K562 (cell line): ENCODE data around the gene STRIP1. TPM values are rescaled to one million over a fixed set of nuclear protein-coding genes. Genes with fewer than 3 reads are reported as not detected.

Experiments
- CREB3L1 ChIP-seq: fragments of 450-650 bp; IDR thresholded peaks from 2 replicates; pipeline ENCODE4 v1.6.1; 2014; ENCODE audit warnings: low read depth, mild to moderate bottlenecking, moderate library complexity, borderline replicate concordance
- KLF13 ChIP-seq: fragments of 450-650 bp; IDR thresholded peaks from 2 replicates; pipeline ENCODE4 v1.6.1; 2016; ENCODE audit warnings: missing genetic modification characterization, low read depth, mild to moderate bottlenecking, missing compliant biosample characterization, moderate library complexity, borderline replicate concordance
- MEF2A ChIP-seq: IDR thresholded peaks from 2 replicates; pipeline ENCODE4 v1.6.1; 2011; ENCODE audit warnings: low read depth, mild to moderate bottlenecking, low read length, moderate library complexity; ENCODE audit not compliant: control insufficient read depth
- NFIX ChIP-seq: fragments of 250-450 bp; sonication (Bioruptor Pico); IDR thresholded peaks from 2 replicates; pipeline ENCODE4 v1.4.0; 2020; ENCODE audit warnings: low read depth, mild to moderate bottlenecking, moderate library complexity
- REST ChIP-seq, 2 experiments: fragments of 450-650 bp; formaldehyde crosslinking in 1 of 2; IDR thresholded peaks; 2 replicates each; pipeline versions ENCODE4 v1.4.0 to v1.6.1; 2014 to 2020; ENCODE audit warnings: mild to moderate bottlenecking in 2 of 2, borderline replicate concordance in 1 of 2, low read depth in 1 of 2
- TGIF2 ChIP-seq: sonication (generic); formaldehyde crosslinking; IDR thresholded peaks from 2 replicates; pipeline ENCODE4 v1.8.1; 2022; ENCODE audit warnings: mild to moderate bottlenecking, missing genetic modification reagents, moderate library complexity
- ZFP91 ChIP-seq: sonication (generic); formaldehyde crosslinking; IDR thresholded peaks from 2 replicates; pipeline ENCODE4 v1.8.0; 2022; ENCODE audit warnings: mild to moderate bottlenecking, missing genetic modification reagents
- ZNF23 ChIP-seq: fragments of 250-450 bp; sonication (Bioruptor Pico); IDR thresholded peaks from 2 replicates; pipeline ENCODE4 v1.4.0; 2020; ENCODE audit warnings: mild to moderate bottlenecking
- ZNF274 ChIP-seq: IDR thresholded peaks from 2 replicates; pipeline ENCODE4 v1.6.1; 2011; ENCODE audit warnings: low read depth, mild to moderate bottlenecking, low read length, moderate library complexity, borderline replicate concordance
- ZNF395 ChIP-seq: fragments of 200-800 bp; sonication (Bioruptor generic); IDR thresholded peaks from 2 replicates; pipeline ENCODE4 v1.6.1; 2017; ENCODE audit warnings: missing genetic modification characterization, missing compliant biosample characterization
- ZNF764 ChIP-seq: fragments of 250-450 bp; sonication (Bioruptor Pico); IDR thresholded peaks from 2 replicates; pipeline ENCODE4 v1.4.0; 2020; ENCODE audit warnings: low read depth, mild to moderate bottlenecking, moderate library complexity
- polyA plus RNA-seq, 8 experiments: library from polyadenylated mRNA; depleted of rRNA in 4 of 8; stranded (reverse) in 5 of 8; unstranded in 3 of 8; fragments of >200 nt; fragmentation: Nextera tagmentation in 2 of 8; fragmentation: Illumina TruSeq in 1 of 8; extraction: Ambion mirVana in 2 of 8; extraction: Trizol in 1 of 8; gene quantifications; 2 replicates each; pipeline versions ENCODE4 v1.2.1 to v1.2.3, GENCODE V29; 2011 to 2014; ENCODE audit warnings: inconsistent platforms in 1 of 8, missing spikeins in 1 of 8
- total RNA-seq, 7 experiments: library from RNA; depleted of rRNA in 6 of 7; stranded (reverse); fragments of >200 nt in 6 of 7; fragmentation: Illumina TruSeq in 2 of 7; extraction: Trizol in 2 of 7; gene quantifications; 2 replicates each; pipeline versions ENCODE4 v1.2.1 to v1.2.3, GENCODE V29; 2011 to 2021; ENCODE audit warnings: low replicate concordance in 1 of 7

STRIP1 gene
- total and polyA plus RNA-seq, 9 of the 15 experiments (the other 6 are each of a cell fraction or from before 2014, with no cell fraction given) = 9.9 to 42.3 (median 32.0) TPM

- peak; percentile 86 for TF ChIP-seq REST (IDR thresholded peaks at IDR 0.05; ENCODE audit: borderline replicate concordance)
- TF ChIP-seq REST (CRISPR knock-in tag; IDR thresholded peaks at IDR 0.05; ENCODE audit: low read depth) = no peak
- TF ChIP-seq NFIX (CRISPR knock-in tag) = no peak
- peak; percentile 49; the same call in 1 of the 2 replicates for TF ChIP-seq ZNF274
- TF ChIP-seq ZNF23 = no peak
- TF ChIP-seq ZNF764 (CRISPR knock-in tag) = no peak
- TF ChIP-seq KLF13 (tag) = peak; percentile 64; the same call in 1 of the 2 replicates
- peak; percentile 93 for TF ChIP-seq ZNF395 (CRISPR knock-in tag)
- TF ChIP-seq CREB3L1 = peak; percentile 97
- TF ChIP-seq ZFP91 (CRISPR knock-in tag) = no peak
- no peak for TF ChIP-seq MEF2A
- peak; percentile 69 for TF ChIP-seq TGIF2
These were observed at the start of gene STRIP1 (continued) for GRCh38 chr1:110034451-110035235.
